Activated CD4-positive, alpha-beta T cell treated with anti-CD3 and anti-CD28 coated beads, Interleukin-10, Interleukin-2, amounts not matched to agents 100 ng/mL and 50 ng/mL, durations not matched to agents 16 hours and 8 hours (primary cell): ENCODE results near the gene GRM4.

Experiments used
- DNase-seq: peaks from one replicate; pipeline ENCODE4 v3.0.0-alpha.2; 2020

The GRM4 gene

GRCh38 chr6:33974471-33974870, 171.4 kb downstream of the GRM4 start:
- no peak for DNase-seq

GRCh38 chr6:33974030-33974429, 171.9 kb downstream of the GRM4 start:
- no peak for DNase-seq

- no peak for DNase-seq
Measured at GRCh38 chr6:33971580-33971979, 174.3 kb downstream of the GRM4 start.
